Measurements from ENCODE around the gene ANXA6. TPM values are rescaled to one million over a fixed set of nuclear protein-coding genes. Genes with fewer than 3 reads are reported as not detected.

The ANXA6 gene
- total and polyA plus RNA-seq, 10 of the 15 experiments (the other 5 are each of a cell fraction or from before 2014, with no cell fraction given) = 44.0 to 571 (median 465) TPM

DNA sequence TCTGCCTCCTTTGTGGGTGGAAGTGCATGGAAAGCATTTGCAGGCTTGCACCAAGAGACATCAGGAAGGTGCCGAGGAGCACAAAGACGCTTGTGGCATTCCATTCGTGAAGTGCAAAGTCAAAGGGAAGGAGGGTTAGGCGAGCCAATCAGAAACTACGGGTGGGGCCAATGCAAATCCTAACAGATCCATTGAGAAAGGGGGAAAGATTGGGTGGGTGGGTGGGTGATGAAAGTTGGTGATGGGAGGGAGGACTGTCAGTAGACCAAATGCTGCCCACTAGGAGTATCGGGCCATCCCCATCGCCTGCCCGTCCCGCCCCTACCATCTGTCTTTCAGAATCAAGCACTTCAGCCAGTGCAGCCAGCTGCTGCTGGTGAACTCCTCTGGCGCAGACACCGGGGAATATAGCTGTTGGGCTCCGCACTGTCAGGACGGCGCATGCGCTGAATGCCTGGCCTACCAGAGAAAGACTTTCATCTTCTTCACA is 17.1 kb upstream of the ANXA6 start:
- CTCF ChIA-PET = no interaction called here
- in situ Hi-C loops (cut with MboI) = no loop called here
- ATAC-seq (no peak), FAIRE-seq (no peak), DNase-seq (ENCODE audit: low read depth, low spot score) (no peak)
- H3K27ac ChIP-seq (ENCODE audit: control insufficient read depth, insufficient read depth) = no peak overlapping the region
- H3K27me3 ChIP-seq (replicated peaks in 1 of 2; ENCODE audit: control insufficient read depth in 2 of 2, insufficient read depth in 2 of 2, low read length in 1 of 2) = no peaks in the 10 kb centered on the region
- intact Hi-C loops (cut with micrococcal nuclease; ENCODE audit: unreplicated experiment) = no loop called here
- H3K4me1 ChIP-seq (ENCODE audit: control insufficient read depth, insufficient read depth, low read length) = no peaks in the 10 kb centered on the region
- H3K9ac ChIP-seq (ENCODE audit: control insufficient read depth, insufficient read depth, low read length) = no peak overlapping the region
- no peak overlapping the region for H3K4me3 ChIP-seq
- no peaks in the 10 kb centered on the region for H4K20me1 ChIP-seq (ENCODE audit: control insufficient read depth, insufficient read depth)
- SMC1A ChIA-PET (ENCODE audit: uncharacterized antibody, unreplicated experiment) = no interaction called here
- no peak overlapping the region for H2AFZ ChIP-seq (ENCODE audit: control insufficient read depth, low read depth, low read length)
- no peaks in the 10 kb centered on the region for H3K9me3 ChIP-seq (replicated peaks; ENCODE audit: control insufficient read depth, insufficient read depth, low read length)
- POLR2A ChIA-PET = no interaction called here
- no peak overlapping the region for H3K4me2 ChIP-seq (ENCODE audit: control insufficient read depth, insufficient read depth)
- no TSS peak for BruUV-seq (replicated peaks)
- 93% methylated on average over 15 of the region's 15 CpGs for WGBS (ENCODE audit: insufficient coverage, insufficient replicate concordance, low lambda C conversion rate, missing lambda C conversion rate)
- RAD21 ChIA-PET (ENCODE audit: unreplicated experiment) = no interaction called here
- no peaks in the 10 kb centered on the region for H3K79me2 ChIP-seq (ENCODE audit: control insufficient read depth, insufficient read depth, low read length)
- peaks cover 0 to under 1% of the 10 kb centered on the region in 2 experiments; a peak in 3 of 4 replicates for H3K36me3 ChIP-seq (ENCODE audit: control insufficient read depth in 2 of 2, insufficient read depth in 2 of 2, low read length in 1 of 2)
- TF ChIP-seq, protein P1, sequence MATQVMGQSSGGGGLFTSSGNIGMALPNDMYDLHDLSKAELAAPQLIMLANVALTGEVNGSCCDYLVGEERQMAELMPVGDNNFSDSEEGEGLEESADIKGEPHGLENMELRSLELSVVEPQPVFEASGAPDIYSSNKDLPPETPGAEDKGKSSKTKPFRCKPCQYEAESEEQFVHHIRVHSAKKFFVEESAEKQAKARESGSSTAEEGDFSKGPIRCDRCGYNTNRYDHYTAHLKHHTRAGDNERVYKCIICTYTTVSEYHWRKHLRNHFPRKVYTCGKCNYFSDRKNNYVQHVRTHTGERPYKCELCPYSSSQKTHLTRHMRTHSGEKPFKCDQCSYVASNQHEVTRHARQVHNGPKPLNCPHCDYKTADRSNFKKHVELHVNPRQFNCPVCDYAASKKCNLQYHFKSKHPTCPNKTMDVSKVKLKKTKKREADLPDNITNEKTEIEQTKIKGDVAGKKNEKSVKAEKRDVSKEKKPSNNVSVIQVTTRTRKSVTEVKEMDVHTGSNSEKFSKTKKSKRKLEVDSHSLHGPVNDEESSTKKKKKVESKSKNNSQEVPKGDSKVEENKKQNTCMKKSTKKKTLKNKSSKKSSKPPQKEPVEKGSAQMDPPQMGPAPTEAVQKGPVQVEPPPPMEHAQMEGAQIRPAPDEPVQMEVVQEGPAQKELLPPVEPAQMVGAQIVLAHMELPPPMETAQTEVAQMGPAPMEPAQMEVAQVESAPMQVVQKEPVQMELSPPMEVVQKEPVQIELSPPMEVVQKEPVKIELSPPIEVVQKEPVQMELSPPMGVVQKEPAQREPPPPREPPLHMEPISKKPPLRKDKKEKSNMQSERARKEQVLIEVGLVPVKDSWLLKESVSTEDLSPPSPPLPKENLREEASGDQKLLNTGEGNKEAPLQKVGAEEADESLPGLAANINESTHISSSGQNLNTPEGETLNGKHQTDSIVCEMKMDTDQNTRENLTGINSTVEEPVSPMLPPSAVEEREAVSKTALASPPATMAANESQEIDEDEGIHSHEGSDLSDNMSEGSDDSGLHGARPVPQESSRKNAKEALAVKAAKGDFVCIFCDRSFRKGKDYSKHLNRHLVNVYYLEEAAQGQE (IDR thresholded peaks at IDR 0.05; ENCODE audit: low read depth, low read length) = no peak
- TF ChIP-seq POLR2AphosphoS2 (IDR thresholded peaks at IDR 0.05; ENCODE audit: low read depth, low read length) (no peak), NBN (IDR thresholded peaks at IDR 0.05) (no peak), DPF2 (IDR thresholded peaks at IDR 0.05) (no peak), FOS (IDR thresholded peaks at IDR 0.05; ENCODE audit: borderline replicate concordance, extremely low read depth, insufficient read length) (no peak), ZZZ3 (IDR thresholded peaks at IDR 0.05; ENCODE audit: control insufficient read depth, insufficient read length, low read depth) (no peak), SIN3A (IDR thresholded peaks at IDR 0.05; ENCODE audit: low read depth, low read length) (no peak), HCFC1 (IDR thresholded peaks at IDR 0.05; ENCODE audit: low read length) (no peak), NRF1 (conservative IDR thresholded peaks at IDR 0.05; ENCODE audit: low read depth, low read length) (no peak), CBX5 (IDR thresholded peaks at IDR 0.05; ENCODE audit: low read depth) (no peak), ZBED1 (IDR thresholded peaks at IDR 0.05; ENCODE audit: borderline replicate concordance) (no peak), KLF5 (IDR thresholded peaks at IDR 0.05; ENCODE audit: partially characterized antibody) (no peak)
- TF ChIP-seq, protein P2, sequence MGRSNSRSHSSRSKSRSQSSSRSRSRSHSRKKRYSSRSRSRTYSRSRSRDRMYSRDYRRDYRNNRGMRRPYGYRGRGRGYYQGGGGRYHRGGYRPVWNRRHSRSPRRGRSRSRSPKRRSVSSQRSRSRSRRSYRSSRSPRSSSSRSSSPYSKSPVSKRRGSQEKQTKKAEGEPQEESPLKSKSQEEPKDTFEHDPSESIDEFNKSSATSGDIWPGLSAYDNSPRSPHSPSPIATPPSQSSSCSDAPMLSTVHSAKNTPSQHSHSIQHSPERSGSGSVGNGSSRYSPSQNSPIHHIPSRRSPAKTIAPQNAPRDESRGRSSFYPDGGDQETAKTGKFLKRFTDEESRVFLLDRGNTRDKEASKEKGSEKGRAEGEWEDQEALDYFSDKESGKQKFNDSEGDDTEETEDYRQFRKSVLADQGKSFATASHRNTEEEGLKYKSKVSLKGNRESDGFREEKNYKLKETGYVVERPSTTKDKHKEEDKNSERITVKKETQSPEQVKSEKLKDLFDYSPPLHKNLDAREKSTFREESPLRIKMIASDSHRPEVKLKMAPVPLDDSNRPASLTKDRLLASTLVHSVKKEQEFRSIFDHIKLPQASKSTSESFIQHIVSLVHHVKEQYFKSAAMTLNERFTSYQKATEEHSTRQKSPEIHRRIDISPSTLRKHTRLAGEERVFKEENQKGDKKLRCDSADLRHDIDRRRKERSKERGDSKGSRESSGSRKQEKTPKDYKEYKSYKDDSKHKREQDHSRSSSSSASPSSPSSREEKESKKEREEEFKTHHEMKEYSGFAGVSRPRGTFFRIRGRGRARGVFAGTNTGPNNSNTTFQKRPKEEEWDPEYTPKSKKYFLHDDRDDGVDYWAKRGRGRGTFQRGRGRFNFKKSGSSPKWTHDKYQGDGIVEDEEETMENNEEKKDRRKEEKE (IDR thresholded peaks at IDR 0.05) = no peak
- TF ChIP-seq, protein P3, sequence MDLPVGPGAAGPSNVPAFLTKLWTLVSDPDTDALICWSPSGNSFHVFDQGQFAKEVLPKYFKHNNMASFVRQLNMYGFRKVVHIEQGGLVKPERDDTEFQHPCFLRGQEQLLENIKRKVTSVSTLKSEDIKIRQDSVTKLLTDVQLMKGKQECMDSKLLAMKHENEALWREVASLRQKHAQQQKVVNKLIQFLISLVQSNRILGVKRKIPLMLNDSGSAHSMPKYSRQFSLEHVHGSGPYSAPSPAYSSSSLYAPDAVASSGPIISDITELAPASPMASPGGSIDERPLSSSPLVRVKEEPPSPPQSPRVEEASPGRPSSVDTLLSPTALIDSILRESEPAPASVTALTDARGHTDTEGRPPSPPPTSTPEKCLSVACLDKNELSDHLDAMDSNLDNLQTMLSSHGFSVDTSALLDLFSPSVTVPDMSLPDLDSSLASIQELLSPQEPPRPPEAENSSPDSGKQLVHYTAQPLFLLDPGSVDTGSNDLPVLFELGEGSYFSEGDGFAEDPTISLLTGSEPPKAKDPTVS (IDR thresholded peaks at IDR 0.05; ENCODE audit: low read depth, low read length) = no peak
- TF ChIP-seq, protein P4, sequence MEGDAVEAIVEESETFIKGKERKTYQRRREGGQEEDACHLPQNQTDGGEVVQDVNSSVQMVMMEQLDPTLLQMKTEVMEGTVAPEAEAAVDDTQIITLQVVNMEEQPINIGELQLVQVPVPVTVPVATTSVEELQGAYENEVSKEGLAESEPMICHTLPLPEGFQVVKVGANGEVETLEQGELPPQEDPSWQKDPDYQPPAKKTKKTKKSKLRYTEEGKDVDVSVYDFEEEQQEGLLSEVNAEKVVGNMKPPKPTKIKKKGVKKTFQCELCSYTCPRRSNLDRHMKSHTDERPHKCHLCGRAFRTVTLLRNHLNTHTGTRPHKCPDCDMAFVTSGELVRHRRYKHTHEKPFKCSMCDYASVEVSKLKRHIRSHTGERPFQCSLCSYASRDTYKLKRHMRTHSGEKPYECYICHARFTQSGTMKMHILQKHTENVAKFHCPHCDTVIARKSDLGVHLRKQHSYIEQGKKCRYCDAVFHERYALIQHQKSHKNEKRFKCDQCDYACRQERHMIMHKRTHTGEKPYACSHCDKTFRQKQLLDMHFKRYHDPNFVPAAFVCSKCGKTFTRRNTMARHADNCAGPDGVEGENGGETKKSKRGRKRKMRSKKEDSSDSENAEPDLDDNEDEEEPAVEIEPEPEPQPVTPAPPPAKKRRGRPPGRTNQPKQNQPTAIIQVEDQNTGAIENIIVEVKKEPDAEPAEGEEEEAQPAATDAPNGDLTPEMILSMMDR (IDR thresholded peaks at IDR 0.05 in 2 of 3, conservative IDR thresholded peaks at IDR 0.05 in 1 of 3; ENCODE audit: control insufficient read depth in 2 of 3, extremely low read depth in 1 of 3, insufficient read depth in 1 of 3, low read depth in 3 of 3, low read length in 3 of 3) = no peak
